HFF-Myc (cell line): ENCODE measurements around the gene ZAR1.

Experiments
- DNase-seq: peaks from one replicate; pipeline ENCODE4 v3.0.0-alpha.2; 2011; ENCODE audit warnings: low read depth; ENCODE audit errors: extremely low read depth
- H3K4me3 ChIP-seq: replicated peaks from 2 replicates; pipeline ENCODE4 v1.5.1; 2011; ENCODE audit warnings: low read depth, mild to moderate bottlenecking, control low read depth, low read length
- CTCF ChIP-seq: IDR thresholded peaks from 2 replicates; pipeline ENCODE4 v1.5.1; 2012; ENCODE audit warnings: mild to moderate bottlenecking, low read depth, low read length, control low read depth; ENCODE audit errors: missing control alignments

Gene ZAR1

GRCh38 chr4:48475770-48476169, 14.3 kb upstream of the ZAR1 start:
- DNase-seq, result no peak
- H3K4me3 ChIP-seq, result no peak overlapping the region
- no peak for TF ChIP-seq CTCF

- TF ChIP-seq CTCF, result no peak
- no peak for DNase-seq
- H3K4me3 ChIP-seq, result no peak overlapping the region
Observed at GRCh38 chr4:48478273-48478672, 11.8 kb upstream of the ZAR1 start.

- H3K4me3 ChIP-seq, result no peak overlapping the region
- DNase-seq, result no peak
- TF ChIP-seq CTCF, result no peak
Observed at GRCh38 chr4:48481581-48481980, 8.5 kb upstream of the ZAR1 start.

GRCh38 chr4:48483006-48483776, 6.9 kb upstream of the ZAR1 start, which contains the start of gene SLC10A4:
SLC10A4 (plus strand) TSS chr4:48483343; CDS start chr4:48483562, 219 bp downstream.
- TF ChIP-seq CTCF, result no peak
- no peak within 1 kb of the TSS for H3K4me3 ChIP-seq
- no peak for DNase-seq

- no peak for DNase-seq
- H3K4me3 ChIP-seq, result no peak overlapping the region
Observed at GRCh38 chr4:48483777-48484493, 6.1 kb upstream of the ZAR1 start.

More at GRCh38 chr4:48483777-48484493, 6.1 kb upstream of the ZAR1 start:
- no peak for TF ChIP-seq CTCF
